GM23248 (cell line): ENCODE measurements around the gene QRICH1. TPM values are rescaled to one million over a fixed set of nuclear protein-coding genes. Genes with fewer than 3 reads are reported as not detected.

Experiments
- DNase-seq: peaks from one replicate; pipeline ENCODE4 v3.0.0-alpha.2; 2015
- H2AFZ ChIP-seq: fragments of 200-600 bp; sonication (generic); 2 replicates; pipeline ENCODE4 v1.6.1; 2016; ENCODE audit warnings: antibody characterized with exemption
- H3F3A ChIP-seq: fragments of 200-600 bp; sonication (generic); 2 replicates; pipeline ENCODE4 v1.6.1; 2016; ENCODE audit warnings: mild to moderate bottlenecking, antibody characterized with exemption, mixed run types; ENCODE audit not compliant: insufficient read depth
- H3K27ac ChIP-seq: fragments of 200-600 bp; sonication (generic); 2 replicates; pipeline ENCODE4 v1.5.1; 2016; ENCODE audit warnings: mild to moderate bottlenecking
- H3K27me3 ChIP-seq: fragments of 200-600 bp; sonication (generic); replicated peaks from 2 replicates; pipeline ENCODE4 v1.6.1; 2016; ENCODE audit warnings: mild to moderate bottlenecking; ENCODE audit not compliant: insufficient read depth
- H3K36me3 ChIP-seq: fragments of 200-600 bp; sonication (generic); 2 replicates; pipeline ENCODE4 v1.6.1; 2016; ENCODE audit warnings: low read depth, mild to moderate bottlenecking
- H3K4me1 ChIP-seq: fragments of 200-600 bp; sonication (generic); 2 replicates; pipeline ENCODE4 v1.6.1; 2016; ENCODE audit warnings: mild to moderate bottlenecking; ENCODE audit not compliant: insufficient read depth
- H3K4me2 ChIP-seq: fragments of 200-600 bp; sonication (generic); one replicate; pipeline ENCODE4 v1.6.1; 2016; ENCODE audit warnings: mild to moderate bottlenecking; ENCODE audit not compliant: unreplicated experiment
- H3K4me3 ChIP-seq: fragments of 200-600 bp; sonication (generic); 2 replicates; pipeline ENCODE4 v1.5.1; 2016; ENCODE audit warnings: mild to moderate bottlenecking
- H3K79me2 ChIP-seq: fragments of 200-600 bp; sonication (generic); 2 replicates; pipeline ENCODE4 v1.6.1; 2016; ENCODE audit warnings: mild to moderate bottlenecking; ENCODE audit not compliant: insufficient read depth
- H3K9ac ChIP-seq: fragments of 200-600 bp; sonication (generic); 2 replicates; pipeline ENCODE4 v1.6.1; 2016; ENCODE audit warnings: mild to moderate bottlenecking
- H3K9me2 ChIP-seq: fragments of 200-600 bp; sonication (generic); 2 replicates; pipeline ENCODE4 v1.6.1; 2016; ENCODE audit warnings: mixed run types, mild to moderate bottlenecking, moderate library complexity; ENCODE audit not compliant: insufficient read depth
- H3K9me3 ChIP-seq: fragments of 200-600 bp; sonication (generic); one replicate; pipeline ENCODE4 v1.6.1; 2017; ENCODE audit warnings: low read depth
- H4K20me1 ChIP-seq: fragments of 200-600 bp; sonication (generic); 2 replicates; pipeline ENCODE4 v1.6.0; 2016; ENCODE audit not compliant: insufficient read depth
- EZH2 ChIP-seq: fragments of 200-600 bp; sonication (generic); IDR thresholded peaks from 2 replicates; pipeline ENCODE4 v1.6.1; 2018; ENCODE audit warnings: antibody characterized with exemption, mild to moderate bottlenecking; ENCODE audit not compliant: insufficient read depth, poor library complexity, severe bottlenecking
- EZH2phosphoT487 ChIP-seq: fragments of 200-600 bp; sonication (generic); IDR thresholded peaks from 2 replicates; pipeline ENCODE4 v1.6.1; 2018; ENCODE audit warnings: antibody characterized with exemption, moderate library complexity, mild to moderate bottlenecking, low read depth; ENCODE audit not compliant: insufficient read depth
- WGBS, 2 experiments: methylation state at CpG; one replicate each; pipeline ENCODE4 v1.1.6; 2015 to 2017; ENCODE audit warnings: low lambda C conversion rate in 2 of 2, low coverage in 1 of 2; ENCODE audit errors: missing lambda C conversion rate in 2 of 2; 5-methylcytosine and 5-hydroxymethylcytosine counted together
- in situ Hi-C: fragments of 300-500 bp; cut with MboI; formaldehyde crosslinking; loops from 2 replicates; pipeline ENCODE4 v1.15.0; 2020
- polyA plus RNA-seq: library from polyadenylated mRNA; unstranded; fragments of >200 nt; fragmentation: Nextera tagmentation; extraction: Ambion mirVana; gene quantifications from 2 replicates; pipeline ENCODE4 v1.2.1, GENCODE V29; 2016
- total RNA-seq: library from RNA; depleted of rRNA; stranded (reverse); fragments of >200 nt; shearing (Covaris generic); gene quantifications from 2 replicates; pipeline ENCODE4 v1.2.3, GENCODE V29; 2014

The QRICH1 gene
- total and polyA plus RNA-seq, 2 experiments from 2014 or later = 29.0 to 107 TPM

GRCh38 chr3:49032646-49033304, 61.1 kb downstream of the QRICH1 start:
- WGBS, 2 experiments = 79 to 84% methylated on average over 6 of the region's 6 CpGs
- Histone ChIP-seq H2AFZ (no peak overlapping the region), H3K9ac (no peak overlapping the region), H4K20me1 (no peaks in the 10 kb centered on the region), H3K27ac (peak overlapping the region; percentile 21), H3K9me2 (no peaks in the 10 kb centered on the region), H3K4me2 (no peak overlapping the region), H3F3A (peaks cover 47% of the 10 kb centered on the region), H3K4me3 (no peak overlapping the region), H3K79me2 (peaks cover 33% of the 10 kb centered on the region), H3K27me3 (no peaks in the 10 kb centered on the region), H3K9me3 (no peaks in the 10 kb centered on the region), H3K4me1 (peaks cover 14% of the 10 kb centered on the region), H3K36me3 (peaks cover 19% of the 10 kb centered on the region)
- in situ Hi-C loops = no loop called here
- TF ChIP-seq EZH2 (no peak), EZH2phosphoT487 (no peak)
- DNase-seq = peak; percentile 29

GRCh38 chr3:49030321-49030720, 63.5 kb downstream of the QRICH1 start:
- Histone ChIP-seq H3K4me3 (no peak overlapping the region), H3K36me3 (peaks cover 19% of the 10 kb centered on the region), H3K9me2 (no peaks in the 10 kb centered on the region), H3K79me2 (peaks cover 48% of the 10 kb centered on the region), H3K9me3 (no peaks in the 10 kb centered on the region), H3K9ac (no peak overlapping the region), H3F3A (peaks cover 62% of the 10 kb centered on the region), H3K4me1 (peaks cover 22% of the 10 kb centered on the region), H2AFZ (no peak overlapping the region), H3K27ac (peak overlapping the region; percentile 73; the same call in 1 of the 2 replicates), H4K20me1 (no peaks in the 10 kb centered on the region), H3K27me3 (no peaks in the 10 kb centered on the region), H3K4me2 (no peak overlapping the region)
- DNase-seq = no peak
- 93 to 94% methylated on average over 6 of the region's 6 CpGs for WGBS, 2 experiments
- in situ Hi-C loops = no loop called here
- TF ChIP-seq EZH2 (no peak), EZH2phosphoT487 (no peak)

- no peaks in the 10 kb centered on the region for H3K9me2 ChIP-seq
- H3K36me3 ChIP-seq = peaks cover 27% of the 10 kb centered on the region
- peaks cover 48% of the 10 kb centered on the region for H3K79me2 ChIP-seq
- peaks cover 70% of the 10 kb centered on the region for H3F3A ChIP-seq
- no peaks in the 10 kb centered on the region for H3K9me3 ChIP-seq
- H3K4me2 ChIP-seq = peak overlapping the region; percentile 98
- in situ Hi-C loops = no loop called here
- TF ChIP-seq EZH2 = no peak
- no peak for TF ChIP-seq EZH2phosphoT487
- DNase-seq = no peak
- 1% methylated on average over 7 of the region's 7 CpGs for whole genome bisulfite sequencing, 2 experiments
- H3K9ac ChIP-seq = peak overlapping the region; percentile 95
- peak overlapping the region; percentile 63 for H2AFZ ChIP-seq
- H3K27ac ChIP-seq = peak overlapping the region; percentile 73
- no peaks in the 10 kb centered on the region for H3K27me3 ChIP-seq
- H3K4me3 ChIP-seq = peak overlapping the region; percentile 95
- no peaks in the 10 kb centered on the region for H4K20me1 ChIP-seq
- peaks cover 22% of the 10 kb centered on the region for H3K4me1 ChIP-seq
Observed at GRCh38 chr3:49029563-49029884, 64.3 kb downstream of the QRICH1 start.

GRCh38 chr3:49028673-49029562, 65.0 kb downstream of the QRICH1 start, which contains the start of gene IMPDH2:
IMPDH2 (minus strand) TSS chr3:49029398; CDS start chr3:49029350, 48 bp downstream.
- TF ChIP-seq EZH2 = no peak
- no peaks in the 10 kb centered on the region for H4K20me1 ChIP-seq
- H3K27me3 ChIP-seq = no peaks in the 10 kb centered on the region
- H3K36me3 ChIP-seq = peaks cover 31% of the 10 kb centered on the region
- peaks cover 76% of the 10 kb centered on the region for H3F3A ChIP-seq
- H2AFZ ChIP-seq = peak within 1 kb of the TSS; percentile 63
- in situ Hi-C loops = no loop called here
- DNase-seq = peak; percentile 98
- peaks cover 22% of the 10 kb centered on the region for H3K4me1 ChIP-seq
- H3K4me2 ChIP-seq = peak within 1 kb of the TSS; percentile 98
- H3K9me2 ChIP-seq = no peaks in the 10 kb centered on the region
- H3K79me2 ChIP-seq = peaks cover 53% of the 10 kb centered on the region
- peak within 1 kb of the TSS; percentile 95 for H3K4me3 ChIP-seq
- WGBS, 2 experiments = 1% methylated on average over 55 of the region's 55 CpGs
- no peaks in the 10 kb centered on the region for H3K9me3 ChIP-seq
- peak within 1 kb of the TSS; percentile 73 for H3K27ac ChIP-seq
- peak within 1 kb of the TSS; percentile 95 for H3K9ac ChIP-seq
